Activated CD8-positive, alpha-beta memory T cell treated with anti-CD3 and anti-CD28 coated beads for 24 hours (primary cell): ENCODE measurements around the gene BACH2.
"Not testable (repeated sequence)": the region's sequence is repeated elsewhere in the genome, so short reads cannot be mapped to it uniquely, and the experiment has no call there.

Experiments
- DNase-seq: peaks from one replicate; pipeline ENCODE4 v3.0.0-alpha.2; 2020

BACH2 gene

GRCh38 chr6:90180526-90180925, 116.1 kb downstream of the BACH2 start:
- no peak for DNase-seq

- no peak for DNase-seq
These were observed 117.2 kb downstream of the BACH2 start for GRCh38 chr6:90179190-90180169.

GRCh38 chr6:90178384-90178855, 118.2 kb downstream of the BACH2 start:
- no peak for DNase-seq

- DNase-seq, result no peak
These were observed 118.9 kb downstream of the BACH2 start for GRCh38 chr6:90177544-90178383.

DNA sequence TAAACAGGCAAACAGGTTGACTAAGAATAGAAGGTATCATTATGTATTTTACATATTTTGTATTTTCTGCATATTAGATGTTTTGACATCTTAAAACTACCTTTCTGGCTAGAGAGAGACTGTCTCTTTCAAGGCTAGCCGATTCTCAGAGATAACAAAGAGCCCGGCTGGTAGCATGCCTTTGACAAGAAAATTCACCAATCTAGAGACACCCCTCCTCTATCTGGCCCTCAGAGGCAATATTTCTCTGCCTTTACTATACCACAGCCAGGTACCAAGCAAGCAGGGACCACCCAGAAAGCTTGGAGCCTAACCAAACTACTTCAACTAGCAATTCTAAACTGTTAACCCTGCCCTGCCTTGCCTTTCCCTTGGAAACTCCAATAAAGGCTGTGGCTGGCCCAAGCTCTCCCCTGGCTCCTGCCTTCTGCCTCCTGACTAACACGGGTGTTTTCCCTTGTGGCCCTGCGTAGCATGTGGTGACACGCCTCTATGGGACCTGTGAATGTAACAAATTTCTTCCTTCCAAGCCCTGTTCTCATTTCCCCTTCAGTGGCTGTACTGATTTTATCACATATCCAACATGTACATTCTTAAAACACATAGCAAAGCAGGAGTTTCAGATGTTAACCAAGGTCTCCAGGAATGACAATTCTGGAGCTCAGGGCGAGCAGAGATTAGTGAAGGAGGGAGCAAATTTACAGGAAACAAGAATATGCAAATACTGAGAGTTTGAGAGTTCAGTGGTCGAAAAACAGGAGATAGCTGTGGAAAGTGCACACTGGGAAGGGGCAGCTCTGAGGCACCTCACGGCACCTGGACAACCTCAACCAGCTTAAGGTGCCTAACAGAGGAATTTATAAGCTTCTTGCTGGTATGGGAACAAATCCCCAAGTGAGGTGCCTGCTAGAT, 120.8 kb downstream of the BACH2 start:
- peak; percentile 79 for DNase-seq

- DNase-seq, result no peak
These were observed 123.2 kb downstream of the BACH2 start for GRCh38 chr6:90173262-90173925.

- DNase-seq, result no peak
These were observed 126.0 kb downstream of the BACH2 start for GRCh38 chr6:90170601-90171000.

- DNase-seq, result no peak
These were observed 127.3 kb downstream of the BACH2 start for GRCh38 chr6:90169374-90169773.

DNA sequence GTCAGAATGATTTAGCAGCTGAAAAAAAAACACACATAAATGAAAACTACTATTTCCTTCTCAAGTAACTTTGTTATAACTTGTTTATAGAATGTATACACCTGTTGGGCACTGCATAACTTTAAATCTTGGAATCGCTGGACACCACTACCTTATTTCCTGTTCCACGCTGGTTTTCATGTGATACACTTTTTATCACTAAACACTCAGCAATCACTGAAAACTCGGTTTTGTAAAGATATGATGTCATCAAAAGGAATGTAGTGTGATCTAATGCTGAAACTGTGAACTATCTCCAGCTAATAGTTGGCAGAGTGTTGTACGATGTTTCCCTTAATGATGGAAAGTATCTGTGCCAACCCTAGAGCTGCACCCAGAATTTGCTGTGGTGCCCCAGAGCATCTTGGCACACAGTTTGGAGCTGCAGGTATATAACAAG, 127.9 kb downstream of the BACH2 start:
- no peak for DNase-seq

GRCh38 chr6:90167514-90168379, 128.9 kb downstream of the BACH2 start:
- DNase-seq, result no peak

DNA sequence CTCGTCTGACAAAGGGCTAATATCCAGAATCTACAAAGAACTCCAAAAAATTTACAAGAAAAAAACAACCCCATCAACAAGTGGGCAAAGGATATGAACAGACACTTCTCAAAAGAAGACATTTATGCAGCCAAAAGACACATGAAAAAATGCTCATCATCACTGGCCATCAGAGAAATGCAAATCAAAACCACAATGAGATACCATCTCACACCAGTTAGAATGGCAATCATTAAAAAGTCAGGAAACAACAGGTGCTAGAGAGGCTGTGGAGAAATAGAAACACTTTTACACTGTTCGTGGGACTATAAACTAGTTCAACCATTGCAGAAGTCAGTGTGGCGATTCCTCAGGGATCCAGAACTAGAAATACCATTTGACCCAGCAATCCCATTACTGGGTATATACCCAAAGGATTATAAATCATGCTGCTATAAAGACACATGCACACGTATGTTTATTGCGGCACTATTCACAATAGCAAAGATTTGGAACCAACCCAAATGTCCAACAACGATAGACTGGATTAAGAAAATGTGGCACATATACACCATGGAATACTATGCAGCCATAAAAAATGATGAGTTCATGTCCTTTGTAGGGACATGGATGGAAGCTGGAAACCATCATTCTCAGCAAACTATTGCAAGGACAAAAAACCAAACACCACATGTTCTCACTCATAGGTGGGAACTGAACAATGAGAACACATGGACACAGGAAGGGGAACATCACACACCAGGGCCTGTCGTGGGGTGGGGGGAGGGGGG, 130.3 kb downstream of the BACH2 start:
- not testable (repeated sequence) for DNase-seq

- DNase-seq, result no peak
These were observed 133.8 kb downstream of the BACH2 start for GRCh38 chr6:90162648-90163387.

DNA sequence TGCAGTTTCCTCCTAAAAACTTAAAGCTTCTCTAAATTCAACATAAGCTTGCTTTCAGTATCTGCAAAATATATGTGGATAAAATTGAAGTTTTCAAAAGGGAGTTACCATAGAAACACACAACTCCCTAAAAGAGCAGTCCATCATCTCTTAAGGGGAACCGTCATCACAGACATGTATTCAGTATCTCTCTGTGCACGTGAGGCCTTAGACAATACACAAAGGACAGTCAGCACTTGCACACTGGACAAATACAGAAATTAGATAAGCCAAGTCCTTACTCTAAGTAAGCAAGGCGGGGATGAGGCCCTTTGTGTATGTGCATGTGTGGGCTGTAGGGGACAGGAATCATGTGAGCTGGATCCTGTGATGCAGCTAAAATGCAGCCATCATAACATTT, 136.6 kb downstream of the BACH2 start:
- DNase-seq, result no peak

GRCh38 chr6:90159452-90159851, 137.2 kb downstream of the BACH2 start:
- DNase-seq, result no peak

DNA sequence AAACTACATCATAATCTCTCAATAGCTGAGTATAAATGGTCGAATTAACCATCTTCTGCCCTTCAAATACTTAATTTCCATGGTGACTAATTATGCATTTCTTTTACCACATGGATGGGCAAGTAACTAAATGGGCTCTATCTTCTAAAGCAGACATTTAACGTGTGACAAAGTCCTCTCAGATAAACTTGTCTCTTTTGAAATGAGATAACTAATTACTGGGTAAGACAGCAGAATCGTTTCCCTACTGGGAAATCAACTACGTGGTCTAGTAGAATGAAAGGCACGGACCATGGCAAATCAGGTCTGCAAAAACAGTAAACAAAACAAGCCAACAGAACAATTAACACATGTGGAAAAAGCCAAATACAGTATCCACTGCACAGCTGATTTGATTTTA, 137.7 kb downstream of the BACH2 start:
- no peak for DNase-seq

GRCh38 chr6:90157441-90157840, 139.2 kb downstream of the BACH2 start:
- DNase-seq, result no peak

- DNase-seq, result no peak
These were observed 139.8 kb downstream of the BACH2 start for GRCh38 chr6:90156861-90157260.

GRCh38 chr6:90154755-90155470, 141.7 kb downstream of the BACH2 start:
- no peak for DNase-seq
